HG03457 (cell line): ENCODE measurements around the gene GGTLC2.
"Not testable (repeated sequence)": the region's sequence is repeated elsewhere in the genome, so short reads cannot be mapped to it uniquely, and the experiment has no call there.

Experiments used
- ATAC-seq: cut with Tn5 transposase; IDR thresholded peaks from one replicate; pipeline ENCODE4 v1.9.1; 2021; ENCODE audit warnings: moderate number of reproducible peaks; ENCODE audit not compliant: unreplicated experiment

GGTLC2 gene

GRCh38 chr22:22667966-22668880, 23.8 kb downstream of the GGTLC2 start:
- no peak for ATAC-seq

GRCh38 chr22:22669093-22669492, 24.7 kb downstream of the GGTLC2 start:
- ATAC-seq, result no peak

- no peak for ATAC-seq
These were observed 25.8 kb downstream of the GGTLC2 start for GRCh38 chr22:22670076-22670795.

- no peak for ATAC-seq
These were observed 27.1 kb downstream of the GGTLC2 start for GRCh38 chr22:22671506-22671905.

GRCh38 chr22:22673099-22673498, 28.7 kb downstream of the GGTLC2 start:
- ATAC-seq, result no peak

- ATAC-seq, result no peak
These were observed 29.2 kb downstream of the GGTLC2 start for GRCh38 chr22:22673628-22674027.

GRCh38 chr22:22674467-22674866, 30.1 kb downstream of the GGTLC2 start:
- ATAC-seq, result no peak

- ATAC-seq, result no peak
These were observed 34.6 kb downstream of the GGTLC2 start for GRCh38 chr22:22678970-22679369.

GRCh38 chr22:22680396-22680795, 36.0 kb downstream of the GGTLC2 start:
- no peak for ATAC-seq

GRCh38 chr22:22681221-22681739, 36.9 kb downstream of the GGTLC2 start:
- ATAC-seq, result no peak

- no peak for ATAC-seq
These were observed 37.8 kb downstream of the GGTLC2 start for GRCh38 chr22:22682196-22682595.

- no peak for ATAC-seq
These were observed 38.6 kb downstream of the GGTLC2 start for GRCh38 chr22:22682807-22683667.

- no peak for ATAC-seq
These were observed 39.4 kb downstream of the GGTLC2 start for GRCh38 chr22:22683668-22684361.

- ATAC-seq, result no peak
These were observed 40.5 kb downstream of the GGTLC2 start for GRCh38 chr22:22684580-22685561.

- no peak for ATAC-seq
These were observed 41.2 kb downstream of the GGTLC2 start for GRCh38 chr22:22685586-22685985.

- ATAC-seq, result not testable (repeated sequence)
These were observed 42.0 kb downstream of the GGTLC2 start for GRCh38 chr22:22686202-22687115.

GRCh38 chr22:22687638-22688500, 43.5 kb downstream of the GGTLC2 start:
- no peak for ATAC-seq
